ENCODE measurements around the gene RHOT2. TPM values are rescaled to one million over a fixed set of nuclear protein-coding genes. Genes with fewer than 3 reads are reported as not detected.

RHOT2 gene
- total RNA-seq, 1 experiment from 2014 or later, result 164 TPM

GRCh38 chr16:637081-638018, 30.6 kb upstream of the RHOT2 start:
- no peaks in the 10 kb centered on the region; the same call in none of the 2 replicates for H3K36me3 ChIP-seq (replicated peaks; ENCODE audit: control insufficient read depth, insufficient read depth, low read length)
- peaks cover 1% of the 10 kb centered on the region for H3K27me3 ChIP-seq (ENCODE audit: control insufficient read depth, insufficient read depth, low read length)
- H3K4me3 ChIP-seq (ENCODE audit: insufficient read depth, low read depth, low read length), result peak overlapping the region; percentile 92
- DNase-seq, result peak; percentile 100

DNA sequence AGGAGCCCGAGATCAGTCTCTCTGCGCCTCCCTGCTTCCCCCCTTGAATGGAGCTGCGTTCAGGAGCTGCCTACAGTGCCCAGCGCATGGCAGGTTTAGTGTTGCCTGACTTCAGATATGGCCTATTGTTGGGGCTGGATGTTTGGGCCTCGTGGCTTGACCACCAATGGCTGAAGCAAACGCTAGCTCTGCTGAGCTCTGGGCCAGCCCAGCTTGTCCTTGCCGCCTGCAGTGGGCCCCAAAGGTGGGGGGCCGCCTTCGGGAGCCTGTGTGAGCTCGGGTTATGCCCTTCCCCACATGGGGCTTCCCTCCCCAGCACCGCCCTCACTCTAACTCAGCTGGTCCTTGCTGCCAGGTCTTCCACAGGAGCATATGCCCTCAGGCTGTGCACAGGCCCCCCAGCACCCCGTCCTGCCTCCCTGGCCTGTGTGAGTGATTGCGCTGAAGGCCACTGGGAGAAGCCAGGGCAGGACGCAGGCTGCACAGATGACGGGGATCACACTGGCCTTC, 29.8 kb upstream of the RHOT2 start:
- no peaks in the 10 kb centered on the region; the same call in none of the 2 replicates for H3K36me3 ChIP-seq (replicated peaks; ENCODE audit: control insufficient read depth, insufficient read depth, low read length)
- no peak overlapping the region for H3K4me3 ChIP-seq (ENCODE audit: insufficient read depth, low read depth, low read length)
- DNase-seq, result no peak
- peaks cover 3% of the 10 kb centered on the region for H3K27me3 ChIP-seq (ENCODE audit: control insufficient read depth, insufficient read depth, low read length)

GRCh38 chr16:638836-639235, 29.1 kb upstream of the RHOT2 start:
- no peak for DNase-seq
- Histone ChIP-seq H3K36me3 (replicated peaks; ENCODE audit: control insufficient read depth, insufficient read depth, low read length) (no peaks in the 10 kb centered on the region; the same call in none of the 2 replicates), H3K27me3 (ENCODE audit: control insufficient read depth, insufficient read depth, low read length) (peaks cover 3% of the 10 kb centered on the region), H3K4me3 (ENCODE audit: insufficient read depth, low read depth, low read length) (no peak overlapping the region)

GRCh38 chr16:640614-641013, 27.3 kb upstream of the RHOT2 start:
- Histone ChIP-seq H3K27me3 (ENCODE audit: control insufficient read depth, insufficient read depth, low read length) (peaks cover 3% of the 10 kb centered on the region), H3K4me3 (ENCODE audit: insufficient read depth, low read depth, low read length) (no peak overlapping the region), H3K36me3 (replicated peaks; ENCODE audit: control insufficient read depth, insufficient read depth, low read length) (no peaks in the 10 kb centered on the region)
- no peak for DNase-seq

DNA sequence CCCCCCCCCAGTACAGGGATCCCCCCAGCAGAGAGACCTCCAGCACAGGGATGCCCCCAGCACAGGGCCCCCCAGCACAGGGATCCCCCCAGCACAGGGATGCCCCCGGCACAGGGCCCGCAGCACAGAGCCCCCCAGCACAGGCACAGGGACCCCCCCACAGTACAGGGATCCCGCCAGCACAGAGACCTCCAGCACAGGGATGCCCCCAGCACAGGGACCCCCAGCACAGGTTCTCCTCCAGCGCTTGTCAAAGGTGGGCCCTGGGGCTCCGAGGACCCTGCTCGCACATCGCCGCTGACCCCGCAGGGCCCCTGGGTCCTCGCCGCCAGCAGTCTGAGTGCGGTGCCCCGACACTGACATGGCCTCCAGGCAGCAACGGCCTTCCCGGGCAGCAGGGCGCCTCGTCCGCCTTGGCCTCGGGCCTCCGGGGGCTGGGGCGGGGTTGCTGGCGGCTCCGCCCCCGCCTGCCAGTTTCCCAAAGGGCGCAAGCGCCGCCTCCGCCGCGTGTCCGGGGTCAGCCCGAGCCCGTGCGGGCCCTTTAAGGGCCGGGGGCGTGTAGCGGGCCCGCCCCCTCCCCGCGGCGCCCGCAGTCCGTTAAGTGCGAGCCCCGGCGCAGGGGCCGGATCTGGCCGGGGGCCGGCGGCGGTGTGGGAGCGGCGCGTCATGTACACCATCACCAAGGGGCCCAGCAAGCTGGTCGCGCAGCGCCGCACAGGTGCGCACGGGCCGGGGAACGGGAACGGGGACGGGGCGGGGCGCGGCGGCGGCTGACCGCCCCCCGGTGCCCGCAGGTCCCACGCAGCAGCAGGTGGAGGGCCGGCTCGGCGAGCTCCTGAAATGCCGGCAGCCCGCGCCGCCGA, 26.4 kb upstream of the RHOT2 start, which contains the start of gene MCRIP2:
Gene MCRIP2, plus strand, starts transcription at position 503 of the 863 bp plus-strand sequence. Its CDS starts 164 bp downstream, at position 667.
- peak; percentile 100 for DNase-seq
- Histone ChIP-seq H3K36me3 (replicated peaks; ENCODE audit: control insufficient read depth, insufficient read depth, low read length) (no peaks in the 10 kb centered on the region; the same call in 1 of the 2 replicates), H3K4me3 (ENCODE audit: insufficient read depth, low read depth, low read length) (peak within 1 kb of the TSS; percentile 70), H3K27me3 (ENCODE audit: control insufficient read depth, insufficient read depth, low read length) (peaks cover 3% of the 10 kb centered on the region)

- Histone ChIP-seq H3K4me3 (ENCODE audit: insufficient read depth, low read depth, low read length) (peak overlapping the region; percentile 70), H3K36me3 (replicated peaks; ENCODE audit: control insufficient read depth, insufficient read depth, low read length) (no peaks in the 10 kb centered on the region; the same call in 1 of the 2 replicates)
- peak; percentile 93 for DNase-seq
Measured at GRCh38 chr16:642189-643049, 25.5 kb upstream of the RHOT2 start.

GRCh38 chr16:643050-643368, 24.9 kb upstream of the RHOT2 start:
- H3K4me3 ChIP-seq (ENCODE audit: insufficient read depth, low read depth, low read length), result peak overlapping the region; percentile 70; the same call in 1 of the 2 replicates
- no peaks in the 10 kb centered on the region; the same call in 1 of the 2 replicates for H3K36me3 ChIP-seq (replicated peaks; ENCODE audit: control insufficient read depth, insufficient read depth, low read length)
- peak; percentile 74 for DNase-seq
- H3K27me3 ChIP-seq (ENCODE audit: control insufficient read depth, insufficient read depth, low read length), result peaks cover 3% of the 10 kb centered on the region

More at GRCh38 chr16:642189-643049, 25.5 kb upstream of the RHOT2 start:
- peaks cover 3% of the 10 kb centered on the region for H3K27me3 ChIP-seq (ENCODE audit: control insufficient read depth, insufficient read depth, low read length)

- Histone ChIP-seq H3K36me3 (replicated peaks; ENCODE audit: control insufficient read depth, insufficient read depth, low read length) (no peaks in the 10 kb centered on the region; the same call in 1 of the 2 replicates), H3K4me3 (ENCODE audit: insufficient read depth, low read depth, low read length) (no peak overlapping the region), H3K27me3 (ENCODE audit: control insufficient read depth, insufficient read depth, low read length) (peaks cover 3% of the 10 kb centered on the region)
- DNase-seq, result no peak
Measured at GRCh38 chr16:644556-644955, 23.4 kb upstream of the RHOT2 start.

GRCh38 chr16:645852-646678, 21.9 kb upstream of the RHOT2 start:
- no peak for DNase-seq
- H3K27me3 ChIP-seq (ENCODE audit: control insufficient read depth, insufficient read depth, low read length), result peaks cover 3% of the 10 kb centered on the region
- no peak overlapping the region for H3K4me3 ChIP-seq (ENCODE audit: insufficient read depth, low read depth, low read length)
- H3K36me3 ChIP-seq (replicated peaks; ENCODE audit: control insufficient read depth, insufficient read depth, low read length), result no peaks in the 10 kb centered on the region; the same call in 1 of the 2 replicates

GRCh38 chr16:646679-647172, 21.2 kb upstream of the RHOT2 start:
- H3K36me3 ChIP-seq (replicated peaks; ENCODE audit: control insufficient read depth, insufficient read depth, low read length), result no peaks in the 10 kb centered on the region; the same call in 1 of the 2 replicates

GRCh38 chr16:647173-647902, 20.6 kb upstream of the RHOT2 start:
- Histone ChIP-seq H3K36me3 (replicated peaks; ENCODE audit: control insufficient read depth, insufficient read depth, low read length) (no peaks in the 10 kb centered on the region; the same call in 1 of the 2 replicates), H3K4me3 (ENCODE audit: insufficient read depth, low read depth, low read length) (no peak overlapping the region), H3K27me3 (ENCODE audit: control insufficient read depth, insufficient read depth, low read length) (peaks cover 2% of the 10 kb centered on the region)
- no peak for DNase-seq

More at GRCh38 chr16:646679-647172, 21.2 kb upstream of the RHOT2 start:
- DNase-seq, result no peak
- Histone ChIP-seq H3K4me3 (ENCODE audit: insufficient read depth, low read depth, low read length) (no peak overlapping the region), H3K27me3 (ENCODE audit: control insufficient read depth, insufficient read depth, low read length) (peaks cover 3% of the 10 kb centered on the region)

GRCh38 chr16:648071-648780, 19.7 kb upstream of the RHOT2 start:
- DNase-seq, result peak; percentile 92
- Histone ChIP-seq H3K27me3 (ENCODE audit: control insufficient read depth, insufficient read depth, low read length) (no peaks in the 10 kb centered on the region), H3K4me3 (ENCODE audit: insufficient read depth, low read depth, low read length) (peak overlapping the region; percentile 74), H3K36me3 (replicated peaks; ENCODE audit: control insufficient read depth, insufficient read depth, low read length) (no peaks in the 10 kb centered on the region; the same call in 1 of the 2 replicates)

All from H7 (cell line).